GM23338 (cell line): ENCODE measurements around the gene CECR2. TPM values are rescaled to one million over a fixed set of nuclear protein-coding genes. Genes with fewer than 3 reads are reported as not detected.

Source experiments
- ATAC-seq: fragments of 200-7000 bp; cut with Tn5 transposase; 3 replicates; pipeline ENCODE4 v1.9.1; 2020
- DNase-seq: peaks from one replicate; pipeline ENCODE4 v3.0.0-alpha.2; 2015; ENCODE audit warnings: low spot score
- H2AFZ ChIP-seq: fragments of 200-600 bp; sonication (generic); 2 replicates; pipeline ENCODE4 v1.8.0; 2016; ENCODE audit warnings: antibody characterized with exemption, mild to moderate bottlenecking, moderate library complexity
- H3F3A ChIP-seq: fragments of 200-600 bp; sonication (generic); replicated peaks from 2 replicates; pipeline ENCODE4 v1.8.0; 2017; ENCODE audit warnings: antibody characterized with exemption, mixed run types, low read depth
- H3K27ac ChIP-seq: fragments of 200-600 bp; sonication (generic); 2 replicates; pipeline ENCODE4 v1.6.1; 2016; ENCODE audit warnings: low read depth
- H3K27me3 ChIP-seq: fragments of 200-600 bp; sonication (generic); 2 replicates; pipeline ENCODE4 v1.8.0; 2016; ENCODE audit warnings: mild to moderate bottlenecking, mixed run types, moderate library complexity; ENCODE audit not compliant: insufficient read depth
- H3K36me3 ChIP-seq: fragments of 200-600 bp; sonication (generic); 2 replicates; pipeline ENCODE4 v1.8.0; 2016; ENCODE audit warnings: mild to moderate bottlenecking; ENCODE audit not compliant: insufficient read depth
- H3K4me1 ChIP-seq: fragments of 200-600 bp; sonication (generic); 2 replicates; pipeline ENCODE4 v1.8.0; 2016; ENCODE audit warnings: mild to moderate bottlenecking, moderate library complexity; ENCODE audit not compliant: insufficient read depth
- H3K4me2 ChIP-seq: fragments of 200-600 bp; sonication (generic); 2 replicates; pipeline ENCODE4 v1.7.1; 2017; ENCODE audit warnings: mixed run types
- H3K4me3 ChIP-seq: fragments of 200-600 bp; sonication (generic); 2 replicates; pipeline ENCODE4 v1.6.1; 2016; ENCODE audit warnings: mixed run types
- H3K79me2 ChIP-seq: fragments of 200-600 bp; sonication (generic); replicated peaks from 2 replicates; pipeline ENCODE4 v1.8.0; 2017; ENCODE audit warnings: mild to moderate bottlenecking; ENCODE audit not compliant: insufficient read depth
- H3K9me2 ChIP-seq: fragments of 200-600 bp; sonication (generic); 2 replicates; pipeline ENCODE4 v1.8.0; 2017; ENCODE audit not compliant: insufficient read depth
- H4K20me1 ChIP-seq: fragments of 200-600 bp; sonication (generic); replicated peaks from 2 replicates; pipeline ENCODE4 v1.8.0; 2017; ENCODE audit warnings: mild to moderate bottlenecking; ENCODE audit not compliant: insufficient read depth
- H3K27ac Mint-ChIP-seq: 2 replicates; pipeline ENCODE4 v1.8.0; 2020; ENCODE audit warnings: inconsistent platforms, mild to moderate bottlenecking, moderate library complexity, mixed read lengths
- H3K27me3 Mint-ChIP-seq: 3 replicates; pipeline ENCODE4 v1.8.0; 2022; ENCODE audit warnings: low read depth, mild to moderate bottlenecking, moderate library complexity, mixed read lengths, inconsistent platforms; ENCODE audit not compliant: insufficient read depth, poor library complexity
- H3K36me3 Mint-ChIP-seq: 3 replicates; pipeline ENCODE4 v1.8.0; 2021; ENCODE audit warnings: low read depth, mild to moderate bottlenecking, inconsistent platforms, moderate library complexity, mixed read lengths
- H3K4me1 Mint-ChIP-seq: 3 replicates; pipeline ENCODE4 v1.8.0; 2020; ENCODE audit warnings: mild to moderate bottlenecking, inconsistent platforms, mixed read lengths
- H3K4me3 Mint-ChIP-seq: 3 replicates; pipeline ENCODE4 v1.8.0; 2021; ENCODE audit warnings: moderate library complexity, mild to moderate bottlenecking, inconsistent platforms, mixed read lengths
- H3K9me3 Mint-ChIP-seq: 3 replicates; pipeline ENCODE4 v1.8.0; 2020; ENCODE audit warnings: moderate library complexity, mild to moderate bottlenecking, inconsistent platforms, mixed read lengths
- CREB1 ChIP-seq: fragments of 250-450 bp; sonication (Bioruptor Pico); IDR thresholded peaks from 2 replicates; pipeline ENCODE4 v1.5.0; 2020; ENCODE audit warnings: low read depth, mild to moderate bottlenecking, moderate library complexity
- CTCF ChIP-seq, 2 experiments: fragments of 200-600 bp in 1 of 2; sonication (generic) in 1 of 2; conservative IDR thresholded peaks; 2 replicates each; pipeline versions ENCODE4 v1.5.1 to v1.6.1; 2016 to 2017; ENCODE audit warnings: antibody characterized with exemption in 2 of 2, low read depth in 2 of 2, mild to moderate bottlenecking in 2 of 2, moderate library complexity in 1 of 2
- EZH2 ChIP-seq: fragments of 200-600 bp; sonication (generic); IDR thresholded peaks from one replicate; pipeline ENCODE4 v1.8.0; 2017; ENCODE audit warnings: antibody characterized with exemption, mild to moderate bottlenecking, low read depth; ENCODE audit not compliant: unreplicated experiment
- EZH2phosphoT487 ChIP-seq: fragments of 200-600 bp; sonication (generic); IDR thresholded peaks from one replicate; pipeline ENCODE4 v1.8.1; 2018; ENCODE audit warnings: antibody characterized with exemption; ENCODE audit not compliant: unreplicated experiment
- JUNB ChIP-seq: IDR thresholded peaks from one replicate; pipeline ENCODE4 v1.6.1; 2016; ENCODE audit warnings: antibody characterized with exemption; ENCODE audit not compliant: unreplicated experiment
- NANOG ChIP-seq: IDR thresholded peaks from 2 replicates; pipeline ENCODE4 v1.6.1; 2016; ENCODE audit warnings: antibody characterized with exemption, borderline replicate concordance
- POLR2AphosphoS5 ChIP-seq: IDR thresholded peaks from 2 replicates; pipeline ENCODE4 v1.6.1; 2016; ENCODE audit warnings: antibody characterized with exemption, low read depth
- ZNF462 ChIP-seq: fragments of 250-450 bp; sonication (Bioruptor Pico); IDR thresholded peaks from 2 replicates; pipeline ENCODE4 v1.5.0; 2020; ENCODE audit warnings: mild to moderate bottlenecking, moderate library complexity
- polyA plus RNA-seq: library from polyadenylated mRNA; unstranded; fragments of >200 nt; fragmentation: Nextera tagmentation; extraction: Ambion mirVana; gene quantifications from 2 replicates; pipeline ENCODE4 v1.2.1, GENCODE V29; 2016
- total RNA-seq: library from RNA; depleted of rRNA; stranded (reverse); fragments of >200 nt; shearing (Covaris generic); gene quantifications from 2 replicates; pipeline ENCODE4 v1.2.3, GENCODE V29; 2014

CECR2 gene
- total and polyA plus RNA-seq, 2 experiments from 2014 or later = 18.4 to 110 TPM

- no peak for TF ChIP-seq CTCF (conservative IDR thresholded peaks at IDR 0.05; ENCODE audit: low read depth in 2 of 2)
- no peak for TF ChIP-seq NANOG
- TF ChIP-seq EZH2 = no peak
- TF ChIP-seq POLR2AphosphoS5 = no peak
- no peak for TF ChIP-seq JUNB
Measured at GRCh38 chr22:17366329-17366728, 2.9 kb upstream of the CECR2 start (continued).

GRCh38 chr22:17366830-17367229, 2.4 kb upstream of the CECR2 start:
- Mint-ChIP-seq H3K4me3 (peak overlapping the region; percentile 76), H3K27ac (peak overlapping the region; percentile 67), H3K9me3 (no peaks in the 10 kb centered on the region), H3K27me3 (peaks cover 7% of the 10 kb centered on the region), H3K4me1 (peaks cover 18% of the 10 kb centered on the region), H3K36me3 (peaks cover 3% of the 10 kb centered on the region; the same call in 1 of the 3 replicates)
- Histone ChIP-seq H3K9me2 (no peaks in the 10 kb centered on the region), H3K27ac (peak overlapping the region; percentile 95), H3K27me3 (no peaks in the 10 kb centered on the region), H2AFZ (0 out of 2 replicates have a peak overlapping the region, but pooled peaks have one; percentile 21), H3K79me2 (peaks cover 39% of the 10 kb centered on the region), H3K36me3 (no peaks in the 10 kb centered on the region), H3K4me3 (peak overlapping the region; percentile 68), H3K4me2 (peak overlapping the region; percentile 84), H4K20me1 (peaks cover 7% of the 10 kb centered on the region; the same call in 1 of the 2 replicates), H3F3A (peaks cover 19% of the 10 kb centered on the region), H3K4me1 (peaks cover 26% of the 10 kb centered on the region)
- peak; percentile 87 for DNase-seq
- TF ChIP-seq EZH2phosphoT487 (no peak), POLR2AphosphoS5 (peak; percentile 41), CTCF (conservative IDR thresholded peaks at IDR 0.05; ENCODE audit: low read depth in 2 of 2) (peak; percentile 51 to 63)
- ATAC-seq = peak; percentile 49

GRCh38 chr22:17368144-17368543, 1.1 kb upstream of the CECR2 start:
- no peak overlapping the region for H2AFZ ChIP-seq
- H3K4me3 ChIP-seq = peak overlapping the region; percentile 68
- H3K4me2 ChIP-seq = peak overlapping the region; percentile 84
- TF ChIP-seq CREB1 = no peak
- no peak for TF ChIP-seq JUNB
- no peak for TF ChIP-seq ZNF462 (CRISPR knock-in tag)
- no peak for TF ChIP-seq NANOG
- TF ChIP-seq EZH2 = no peak

More at GRCh38 chr22:17368144-17368543, 1.1 kb upstream of the CECR2 start:
- ATAC-seq (no peak), DNase-seq (no peak)
- peaks cover 25% of the 10 kb centered on the region for H3K4me1 Mint-ChIP-seq
- Histone ChIP-seq H3K36me3 (no peaks in the 10 kb centered on the region), H3K9me2 (no peaks in the 10 kb centered on the region), H4K20me1 (peaks cover 16% of the 10 kb centered on the region; the same call in 1 of the 2 replicates), H3K4me1 (peaks cover 39% of the 10 kb centered on the region), H3K27ac (peak overlapping the region; percentile 95), H3K79me2 (peaks cover 52% of the 10 kb centered on the region), H3K27me3 (no peaks in the 10 kb centered on the region), H3F3A (peaks cover 19% of the 10 kb centered on the region)
- H3K4me3 Mint-ChIP-seq = peak overlapping the region; percentile 76
- peaks cover 7% of the 10 kb centered on the region for H3K27me3 Mint-ChIP-seq
- peak overlapping the region; percentile 99 for H3K27ac Mint-ChIP-seq
- H3K9me3 Mint-ChIP-seq = no peaks in the 10 kb centered on the region
- H3K36me3 Mint-ChIP-seq = peaks cover 3% of the 10 kb centered on the region; the same call in 1 of the 3 replicates
